ENCODE measurements around the gene CRLF1.
"Not testable (repeated sequence)": the region's sequence is repeated elsewhere in the genome, so short reads cannot be mapped to it uniquely, and the experiment has no call there.

Gene CRLF1

DNA sequence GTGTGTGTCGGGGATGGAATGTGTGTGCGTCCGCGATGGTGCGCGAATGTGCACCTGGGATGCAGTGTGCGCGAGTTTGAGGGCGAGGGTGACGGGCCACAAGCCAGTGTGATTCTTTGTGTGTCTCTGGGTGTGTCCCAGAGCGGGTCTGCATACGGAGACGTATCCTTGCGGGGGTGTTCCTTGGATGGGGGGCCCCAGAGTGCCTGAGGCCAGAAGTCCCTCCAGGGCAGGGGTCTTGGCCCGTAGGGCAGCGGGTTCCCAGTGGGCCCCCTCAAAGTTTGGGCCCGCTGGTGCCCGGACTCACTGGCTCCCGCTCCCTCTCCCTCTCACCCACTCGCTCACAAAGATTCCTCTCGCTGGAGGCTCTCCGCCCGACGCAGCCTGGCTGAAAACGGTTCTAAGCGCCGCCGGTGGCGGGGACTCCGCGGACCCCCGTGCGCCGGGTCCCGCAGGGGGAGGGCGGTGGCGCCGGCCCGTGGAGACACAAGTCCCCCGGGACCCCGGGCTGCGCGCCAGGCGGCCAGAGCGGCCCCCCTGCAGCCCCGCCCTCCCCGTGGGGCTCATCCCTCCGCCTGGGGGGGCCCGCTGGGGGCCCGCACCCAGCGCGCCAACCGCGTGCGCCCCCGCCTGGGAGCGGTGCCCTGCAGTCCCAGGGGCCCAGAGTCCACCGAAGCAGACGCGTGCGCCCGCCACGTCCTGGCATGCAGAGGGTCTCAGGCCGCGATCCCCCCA is 886 bp downstream of the CRLF1 start:
- H3K27me3 ChIP-seq (ENCODE audit: control insufficient read depth, insufficient read depth, low read length): peaks cover 95% of the 10 kb centered on the region
- H3K9ac ChIP-seq (ENCODE audit: low read length): peak overlapping the region; percentile 43

DNA sequence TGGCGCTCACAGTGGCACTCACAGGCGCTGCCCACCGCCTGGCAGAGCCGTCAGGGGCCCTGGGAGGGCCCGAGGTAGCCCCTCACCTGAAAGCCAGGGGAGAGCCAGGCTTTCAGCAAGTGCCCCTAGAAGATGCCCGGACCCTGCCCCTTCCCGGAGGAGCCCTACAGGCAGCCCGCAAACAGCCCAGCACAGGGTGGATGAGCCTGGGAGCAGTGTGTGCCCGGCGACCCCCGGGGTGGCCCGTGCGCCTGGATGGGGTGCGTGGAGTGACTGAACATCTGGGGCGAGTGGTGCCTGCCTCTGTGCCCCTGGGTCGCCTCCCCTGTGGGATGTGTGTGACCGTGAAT is 1.4 kb downstream of the CRLF1 start:
- no peak overlapping the region for H3K27ac ChIP-seq (ENCODE audit: low read depth, low read length)
- H3K36me3 ChIP-seq (ENCODE audit: control insufficient read depth, insufficient read depth, low read length): no peaks in the 10 kb centered on the region
- peaks cover 90% of the 10 kb centered on the region for H3K27me3 ChIP-seq (ENCODE audit: control insufficient read depth, insufficient read depth, low read length)
- peak overlapping the region; percentile 43 for H3K9ac ChIP-seq (ENCODE audit: low read length)
- peak overlapping the region; percentile 37 for H3K4me3 ChIP-seq (ENCODE audit: low read depth, low read length)
- peaks cover 45% of the 10 kb centered on the region for H3K4me1 ChIP-seq (ENCODE audit: control insufficient read depth, insufficient read depth, low read length)
- no peaks in the 10 kb centered on the region for H3K9me3 ChIP-seq (ENCODE audit: control insufficient read depth, insufficient read depth, low read depth, low read length)

More for the DNA sequence above, 886 bp downstream of the CRLF1 start:
- no peaks in the 10 kb centered on the region for H3K36me3 ChIP-seq (ENCODE audit: control insufficient read depth, insufficient read depth, low read length)
- no peaks in the 10 kb centered on the region for H3K9me3 ChIP-seq (ENCODE audit: control insufficient read depth, insufficient read depth, low read depth, low read length)
- H3K4me1 ChIP-seq (ENCODE audit: control insufficient read depth, insufficient read depth, low read length): peaks cover 48% of the 10 kb centered on the region
- no peak overlapping the region for H3K27ac ChIP-seq (ENCODE audit: low read depth, low read length)
- H3K4me3 ChIP-seq (ENCODE audit: low read depth, low read length): peak overlapping the region; percentile 37

DNA sequence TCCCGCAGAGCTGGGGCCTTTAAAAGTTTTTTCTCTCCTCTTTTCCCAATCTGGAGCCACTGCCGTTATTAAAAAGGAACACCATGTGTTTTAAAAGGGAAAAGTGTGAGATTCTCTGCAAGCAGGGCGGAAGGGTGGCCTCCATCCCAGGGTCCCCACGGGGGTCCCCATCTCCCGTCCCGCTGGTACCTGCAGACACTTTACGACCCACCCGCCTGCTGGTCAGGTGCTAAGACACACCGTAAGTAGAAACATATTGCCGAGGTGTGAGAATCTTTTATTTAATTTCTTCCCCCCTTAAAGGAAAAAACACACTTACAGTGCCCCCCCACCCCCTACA is 1.8 kb downstream of the CRLF1 start:
- Histone ChIP-seq H3K9ac (ENCODE audit: low read length) (no peak overlapping the region), H3K4me1 (ENCODE audit: control insufficient read depth, insufficient read depth, low read length) (peaks cover 41% of the 10 kb centered on the region), H3K27ac (ENCODE audit: low read depth, low read length) (no peak overlapping the region), H3K27me3 (ENCODE audit: control insufficient read depth, insufficient read depth, low read length) (peaks cover 89% of the 10 kb centered on the region), H3K36me3 (ENCODE audit: control insufficient read depth, insufficient read depth, low read length) (no peaks in the 10 kb centered on the region), H3K9me3 (ENCODE audit: control insufficient read depth, insufficient read depth, low read depth, low read length) (no peaks in the 10 kb centered on the region), H3K4me3 (ENCODE audit: low read depth, low read length) (no peak overlapping the region)

GRCh38 chr19:18603958-18604819 is 2.4 kb downstream of the CRLF1 start:
- Histone ChIP-seq H3K4me1 (ENCODE audit: control insufficient read depth, insufficient read depth, low read length) (peaks cover 35% of the 10 kb centered on the region), H3K9me3 (ENCODE audit: control insufficient read depth, insufficient read depth, low read depth, low read length) (no peaks in the 10 kb centered on the region), H3K4me3 (ENCODE audit: low read depth, low read length) (peak overlapping the region; percentile 43), H3K9ac (ENCODE audit: low read length) (no peak overlapping the region), H3K36me3 (ENCODE audit: control insufficient read depth, insufficient read depth, low read length) (no peaks in the 10 kb centered on the region), H3K27ac (ENCODE audit: low read depth, low read length) (no peak overlapping the region), H3K27me3 (ENCODE audit: control insufficient read depth, insufficient read depth, low read length) (peaks cover 89% of the 10 kb centered on the region)

DNA sequence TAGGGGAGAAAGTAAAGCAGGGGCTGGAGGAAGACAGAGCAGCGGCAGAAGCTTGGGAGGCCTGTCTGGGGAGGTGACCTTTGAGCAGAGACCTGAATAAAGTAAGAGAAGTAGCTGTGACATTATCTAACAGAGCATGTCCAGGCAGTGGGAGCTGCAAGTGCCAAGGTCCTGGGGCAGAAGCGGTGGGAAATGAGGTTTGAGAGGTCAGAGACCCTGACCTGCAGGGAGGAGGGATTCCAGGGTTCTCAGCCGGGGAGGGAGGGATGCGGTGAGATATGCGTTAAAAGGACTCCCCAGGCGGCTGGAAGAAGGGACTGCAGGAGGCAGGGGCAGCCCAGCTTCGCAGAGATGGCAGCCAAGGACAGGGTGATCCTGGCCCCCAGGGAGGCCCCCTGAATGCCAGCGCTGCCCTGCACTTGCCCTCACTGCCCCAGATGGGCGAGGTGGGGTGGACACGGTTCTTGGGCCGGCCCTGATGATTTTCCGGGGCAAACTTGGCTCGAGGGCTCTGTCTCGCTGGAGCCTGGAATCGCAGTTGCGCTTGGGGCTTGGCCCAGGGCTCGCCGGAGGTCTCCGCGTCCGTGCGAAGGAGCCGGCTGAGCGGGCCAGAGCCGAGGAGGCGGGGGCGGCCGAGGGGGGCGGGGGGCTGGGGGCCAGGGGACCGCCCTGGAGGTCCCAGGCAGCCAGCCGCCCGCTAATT is 3.2 kb downstream of the CRLF1 start:
- Histone ChIP-seq H3K4me1 (ENCODE audit: control insufficient read depth, insufficient read depth, low read length) (peaks cover 35% of the 10 kb centered on the region), H3K4me3 (ENCODE audit: low read depth, low read length) (peak overlapping the region; percentile 58), H3K27me3 (ENCODE audit: control insufficient read depth, insufficient read depth, low read length) (peaks cover 88% of the 10 kb centered on the region), H3K27ac (ENCODE audit: low read depth, low read length) (no peak overlapping the region), H3K9ac (ENCODE audit: low read length) (peak overlapping the region; percentile 35), H3K36me3 (ENCODE audit: control insufficient read depth, insufficient read depth, low read length) (no peaks in the 10 kb centered on the region), H3K9me3 (ENCODE audit: control insufficient read depth, insufficient read depth, low read depth, low read length) (no peaks in the 10 kb centered on the region)

DNA sequence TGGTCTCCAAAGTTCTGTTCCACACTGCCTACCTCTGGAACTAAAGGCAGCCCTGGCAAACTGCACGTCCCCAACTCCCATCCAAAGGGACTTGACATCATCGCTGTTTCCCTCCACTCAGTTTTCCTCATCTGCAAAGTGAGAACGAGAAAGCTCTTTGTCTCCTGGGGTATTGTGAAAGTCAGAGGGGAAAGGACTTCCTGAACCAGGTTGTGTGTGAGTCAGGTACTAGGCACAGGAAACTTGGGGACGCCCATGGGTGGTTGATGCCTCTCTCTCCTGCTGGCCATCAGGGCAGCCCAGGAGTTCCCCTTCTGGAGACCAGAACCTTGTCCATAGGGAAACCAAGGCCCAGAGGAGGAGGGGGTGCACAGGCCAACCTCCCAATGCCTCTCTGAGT is 4.7 kb downstream of the CRLF1 start:
- Histone ChIP-seq H3K27me3 (ENCODE audit: control insufficient read depth, insufficient read depth, low read length) (peaks cover 74% of the 10 kb centered on the region), H3K9me3 (ENCODE audit: control insufficient read depth, insufficient read depth, low read depth, low read length) (no peaks in the 10 kb centered on the region), H3K4me3 (ENCODE audit: low read depth, low read length) (no peak overlapping the region), H3K4me1 (ENCODE audit: control insufficient read depth, insufficient read depth, low read length) (peaks cover 32% of the 10 kb centered on the region), H3K9ac (ENCODE audit: low read length) (no peak overlapping the region), H3K27ac (ENCODE audit: low read depth, low read length) (no peak overlapping the region), H3K36me3 (ENCODE audit: control insufficient read depth, insufficient read depth, low read length) (no peaks in the 10 kb centered on the region)

DNA sequence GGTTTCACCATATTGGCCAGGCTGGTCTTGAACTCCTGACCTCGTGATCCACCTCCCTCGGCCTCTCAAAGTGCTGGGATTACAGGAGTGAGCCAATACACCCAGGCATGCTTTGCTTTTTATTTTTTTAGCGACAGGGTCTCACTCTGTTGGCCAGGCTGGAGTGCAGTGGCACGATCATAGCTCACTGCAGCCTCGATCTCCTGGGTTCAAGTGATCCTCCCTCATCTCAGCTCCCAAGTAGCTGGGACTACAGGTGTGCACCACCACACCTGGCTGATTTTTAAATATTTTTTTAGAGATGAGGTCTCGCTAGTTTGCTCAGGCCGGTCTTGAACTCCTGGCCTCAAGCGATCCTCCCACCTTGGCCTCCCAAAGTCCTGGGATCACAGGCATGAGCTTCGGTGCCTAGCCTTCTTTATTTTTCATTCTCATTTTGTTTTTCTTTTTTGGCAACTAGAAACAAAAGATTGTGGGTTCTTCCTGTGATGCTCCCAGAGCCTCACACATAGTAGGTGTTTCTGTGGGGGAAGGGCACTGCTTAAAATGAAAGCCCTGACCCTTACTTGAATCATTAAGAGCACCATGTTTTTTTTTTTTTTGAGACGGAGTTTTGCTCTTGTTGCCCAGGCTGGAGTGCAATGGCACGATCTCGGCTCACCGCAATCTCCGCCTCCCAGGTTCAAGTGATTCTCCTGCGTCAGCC is 5.8 kb downstream of the CRLF1 start:
- H3K27me3 ChIP-seq (ENCODE audit: control insufficient read depth, insufficient read depth, low read length): peaks cover 67% of the 10 kb centered on the region
- not testable (repeated sequence) for H3K9ac ChIP-seq (ENCODE audit: low read length); H3K27ac ChIP-seq (ENCODE audit: low read depth, low read length); H3K36me3 ChIP-seq (ENCODE audit: control insufficient read depth, insufficient read depth, low read length); H3K4me3 ChIP-seq (ENCODE audit: low read depth, low read length); H3K9me3 ChIP-seq (ENCODE audit: control insufficient read depth, insufficient read depth, low read depth, low read length)
- peaks cover 38% of the 10 kb centered on the region for H3K4me1 ChIP-seq (ENCODE audit: control insufficient read depth, insufficient read depth, low read length)

DNA sequence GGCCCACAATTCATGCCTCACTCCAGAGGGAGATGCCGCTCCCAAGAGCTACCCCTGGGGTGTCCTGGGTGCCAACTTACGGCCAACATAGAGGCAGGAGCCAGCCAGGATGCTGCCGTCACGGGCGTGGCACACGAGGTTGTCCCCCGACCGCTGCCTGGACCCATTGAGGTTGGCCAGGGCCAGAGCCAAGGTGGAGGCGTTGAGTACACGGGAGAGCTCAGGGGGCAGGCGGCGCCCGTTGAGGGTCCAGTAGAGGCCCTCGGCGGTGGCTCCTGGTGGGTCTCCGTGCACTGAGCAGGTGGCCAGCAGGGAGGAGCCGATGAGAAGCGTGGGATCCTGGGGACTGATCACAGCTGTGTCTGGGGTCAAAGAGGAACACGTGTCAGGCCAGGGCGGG is 7.1 kb downstream of the CRLF1 start:
- H3K4me1 ChIP-seq (ENCODE audit: control insufficient read depth, insufficient read depth, low read length): peaks cover 36% of the 10 kb centered on the region

GRCh38 chr19:18597809-18598660 is 8.6 kb downstream of the CRLF1 start:
- H3K4me3 ChIP-seq (ENCODE audit: low read depth, low read length): no peak overlapping the region
- no peak overlapping the region for H3K27ac ChIP-seq (ENCODE audit: low read depth, low read length)
- no peak overlapping the region for H3K9ac ChIP-seq (ENCODE audit: low read length)
- no peaks in the 10 kb centered on the region for H3K9me3 ChIP-seq (ENCODE audit: control insufficient read depth, insufficient read depth, low read depth, low read length)
- peaks cover 36% of the 10 kb centered on the region for H3K4me1 ChIP-seq (ENCODE audit: control insufficient read depth, insufficient read depth, low read length)
- H3K36me3 ChIP-seq (ENCODE audit: control insufficient read depth, insufficient read depth, low read length): no peaks in the 10 kb centered on the region
- peaks cover 45% of the 10 kb centered on the region for H3K27me3 ChIP-seq (ENCODE audit: control insufficient read depth, insufficient read depth, low read length)

More for the DNA sequence above, 7.1 kb downstream of the CRLF1 start:
- no peak overlapping the region for H3K9ac ChIP-seq (ENCODE audit: low read length)
- no peaks in the 10 kb centered on the region for H3K9me3 ChIP-seq (ENCODE audit: control insufficient read depth, insufficient read depth, low read depth, low read length)
- no peak overlapping the region for H3K4me3 ChIP-seq (ENCODE audit: low read depth, low read length)
- no peak overlapping the region for H3K27ac ChIP-seq (ENCODE audit: low read depth, low read length)
- H3K27me3 ChIP-seq (ENCODE audit: control insufficient read depth, insufficient read depth, low read length): peaks cover 59% of the 10 kb centered on the region
- no peaks in the 10 kb centered on the region for H3K36me3 ChIP-seq (ENCODE audit: control insufficient read depth, insufficient read depth, low read length)

DNA sequence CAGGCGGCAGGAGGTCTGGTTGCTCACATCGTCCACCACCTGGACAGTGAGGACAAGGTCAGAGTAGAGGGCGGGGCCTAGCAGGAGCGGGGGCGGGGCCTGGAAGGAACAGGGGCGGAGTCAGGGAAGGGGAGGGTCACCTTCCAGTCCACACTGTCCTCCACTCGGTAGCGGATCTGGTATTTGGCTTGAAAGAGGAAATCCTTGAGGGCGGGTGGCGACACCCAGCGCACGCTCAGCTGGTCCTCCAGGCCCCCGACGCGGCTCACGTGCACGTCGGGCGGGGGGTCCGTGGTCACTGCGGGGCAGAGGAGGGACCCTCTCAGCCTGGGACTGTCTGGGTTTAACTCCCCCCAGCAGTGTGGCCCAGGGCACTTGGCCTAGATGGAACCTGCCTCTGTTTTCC is 9.8 kb downstream of the CRLF1 start:
- Histone ChIP-seq H3K36me3 (ENCODE audit: control insufficient read depth, insufficient read depth, low read length) (no peaks in the 10 kb centered on the region; the same call in 1 of the 2 replicates), H3K4me1 (ENCODE audit: control insufficient read depth, insufficient read depth, low read length) (peaks cover 38% of the 10 kb centered on the region), H3K9ac (ENCODE audit: low read length) (no peak overlapping the region), H3K9me3 (ENCODE audit: control insufficient read depth, insufficient read depth, low read depth, low read length) (no peaks in the 10 kb centered on the region), H3K27ac (ENCODE audit: low read depth, low read length) (no peak overlapping the region), H3K27me3 (ENCODE audit: control insufficient read depth, insufficient read depth, low read length) (peaks cover 32% of the 10 kb centered on the region), H3K4me3 (ENCODE audit: low read depth, low read length) (peak overlapping the region; percentile 38)

Measured in HUES6 (cell line).